ENCODE data around the gene PILRA. TPM values are rescaled to one million over a fixed set of nuclear protein-coding genes. Genes with fewer than 3 reads are reported as not detected.

The PILRA gene
- polyA plus RNA-seq, 1 of the 3 experiments (the other 2 are of a cell fraction): 0.89 TPM

DNA sequence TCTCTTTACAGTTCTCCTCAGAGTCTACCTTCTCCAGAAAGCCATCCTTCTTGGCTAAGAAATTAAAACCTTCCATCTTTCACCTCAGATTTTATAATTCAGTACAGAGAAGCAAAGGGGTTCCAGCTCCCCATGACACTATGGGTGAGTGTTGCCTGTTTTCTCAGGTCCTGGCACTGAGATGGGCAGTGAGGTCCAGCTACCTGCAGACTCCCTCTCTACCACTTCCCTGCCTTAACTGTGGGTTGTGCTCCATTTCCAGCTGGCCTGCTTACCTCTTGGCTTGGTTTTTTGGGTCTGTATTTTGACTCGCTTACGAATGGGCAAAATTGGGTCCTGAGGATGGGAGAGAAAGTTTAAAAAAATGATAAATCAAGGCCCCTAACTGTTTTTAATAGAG is 29.0 kb downstream of the PILRA start:
- Histone ChIP-seq H3K27ac (ENCODE audit: low read depth in 2 of 2, low read length in 1 of 2) (no peak overlapping the region), H3K27me3 (ENCODE audit: insufficient read depth) (no peaks in the 10 kb centered on the region), H4K20me1 (ENCODE audit: insufficient read depth) (no peaks in the 10 kb centered on the region), H3K79me2 (ENCODE audit: insufficient read depth) (no peaks in the 10 kb centered on the region), H2AFZ (ENCODE audit: low read depth) (no peak overlapping the region), H3K4me1 (ENCODE audit: control insufficient read depth in 1 of 2, insufficient read depth in 2 of 2, low read depth in 1 of 2, low read length in 1 of 2) (peaks cover 0 to 5% of the 10 kb centered on the region in 2 experiments; a peak in 1 of 4 replicates), H3K9me3 (no peaks in the 10 kb centered on the region), H3F3A (replicated peaks; ENCODE audit: insufficient read depth) (no peaks in the 10 kb centered on the region), H3K4me3 (ENCODE audit: low read depth in 2 of 2, low read length in 1 of 2) (no peak overlapping the region), H3K36me3 (replicated peaks in 1 of 2; ENCODE audit: control insufficient read depth in 1 of 2, insufficient read depth in 2 of 2, low read length in 1 of 2) (no peaks in the 10 kb centered on the region), H3K9ac (no peak overlapping the region), H3K4me2 (no peak overlapping the region), H3K9me2 (no peaks in the 10 kb centered on the region)
- POLR2A ChIA-PET: interaction anchor here (0.6 kb wide), 2 partner anchors 27 to 32 kb away, joined by 3 read pairs; partner anchors contain the start of gene MEPCE
- 96% methylated on average over 2 of the region's 2 CpGs for WGBS (ENCODE audit: low lambda C conversion rate)
- CTCF ChIA-PET: interaction anchor here (0.8 to 2.0 kb wide), 6 partner anchors 10 to 162 kb away, joined by 3 to 6 read pairs (median 4); no protein-coding TSS in a partner anchor
- TF ChIP-seq JUND (IDR thresholded peaks at IDR 0.05): no peak
- TF ChIP-seq, protein P1, sequence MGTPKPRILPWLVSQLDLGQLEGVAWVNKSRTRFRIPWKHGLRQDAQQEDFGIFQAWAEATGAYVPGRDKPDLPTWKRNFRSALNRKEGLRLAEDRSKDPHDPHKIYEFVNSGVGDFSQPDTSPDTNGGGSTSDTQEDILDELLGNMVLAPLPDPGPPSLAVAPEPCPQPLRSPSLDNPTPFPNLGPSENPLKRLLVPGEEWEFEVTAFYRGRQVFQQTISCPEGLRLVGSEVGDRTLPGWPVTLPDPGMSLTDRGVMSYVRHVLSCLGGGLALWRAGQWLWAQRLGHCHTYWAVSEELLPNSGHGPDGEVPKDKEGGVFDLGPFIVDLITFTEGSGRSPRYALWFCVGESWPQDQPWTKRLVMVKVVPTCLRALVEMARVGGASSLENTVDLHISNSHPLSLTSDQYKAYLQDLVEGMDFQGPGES (IDR thresholded peaks at IDR 0.05; ENCODE audit: low read depth, low read length): no peak
- no peak for TF ChIP-seq CHD2 (IDR thresholded peaks at IDR 0.05; ENCODE audit: low read length, partially characterized antibody)
- TF ChIP-seq RXRA (IDR thresholded peaks at IDR 0.05; ENCODE audit: borderline replicate concordance, low read depth): no peak
- TF ChIP-seq SIN3A (IDR thresholded peaks at IDR 0.05; ENCODE audit: borderline replicate concordance, low read depth, low read length): no peak
- no peak for TF ChIP-seq RFX5 (IDR thresholded peaks at IDR 0.05; ENCODE audit: low read length)
- TF ChIP-seq MEF2A (IDR thresholded peaks at IDR 0.05; ENCODE audit: borderline replicate concordance, low read depth): no peak
- TF ChIP-seq NFIC (IDR thresholded peaks at IDR 0.05; ENCODE audit: borderline replicate concordance): no peak
- TF ChIP-seq POLR2AphosphoS5 (IDR thresholded peaks at IDR 0.05; ENCODE audit: low read depth, low read length): no peak
- TF ChIP-seq, protein P2, sequence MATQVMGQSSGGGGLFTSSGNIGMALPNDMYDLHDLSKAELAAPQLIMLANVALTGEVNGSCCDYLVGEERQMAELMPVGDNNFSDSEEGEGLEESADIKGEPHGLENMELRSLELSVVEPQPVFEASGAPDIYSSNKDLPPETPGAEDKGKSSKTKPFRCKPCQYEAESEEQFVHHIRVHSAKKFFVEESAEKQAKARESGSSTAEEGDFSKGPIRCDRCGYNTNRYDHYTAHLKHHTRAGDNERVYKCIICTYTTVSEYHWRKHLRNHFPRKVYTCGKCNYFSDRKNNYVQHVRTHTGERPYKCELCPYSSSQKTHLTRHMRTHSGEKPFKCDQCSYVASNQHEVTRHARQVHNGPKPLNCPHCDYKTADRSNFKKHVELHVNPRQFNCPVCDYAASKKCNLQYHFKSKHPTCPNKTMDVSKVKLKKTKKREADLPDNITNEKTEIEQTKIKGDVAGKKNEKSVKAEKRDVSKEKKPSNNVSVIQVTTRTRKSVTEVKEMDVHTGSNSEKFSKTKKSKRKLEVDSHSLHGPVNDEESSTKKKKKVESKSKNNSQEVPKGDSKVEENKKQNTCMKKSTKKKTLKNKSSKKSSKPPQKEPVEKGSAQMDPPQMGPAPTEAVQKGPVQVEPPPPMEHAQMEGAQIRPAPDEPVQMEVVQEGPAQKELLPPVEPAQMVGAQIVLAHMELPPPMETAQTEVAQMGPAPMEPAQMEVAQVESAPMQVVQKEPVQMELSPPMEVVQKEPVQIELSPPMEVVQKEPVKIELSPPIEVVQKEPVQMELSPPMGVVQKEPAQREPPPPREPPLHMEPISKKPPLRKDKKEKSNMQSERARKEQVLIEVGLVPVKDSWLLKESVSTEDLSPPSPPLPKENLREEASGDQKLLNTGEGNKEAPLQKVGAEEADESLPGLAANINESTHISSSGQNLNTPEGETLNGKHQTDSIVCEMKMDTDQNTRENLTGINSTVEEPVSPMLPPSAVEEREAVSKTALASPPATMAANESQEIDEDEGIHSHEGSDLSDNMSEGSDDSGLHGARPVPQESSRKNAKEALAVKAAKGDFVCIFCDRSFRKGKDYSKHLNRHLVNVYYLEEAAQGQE (IDR thresholded peaks at IDR 0.05; ENCODE audit: low read depth, low read length): no peak
- TF ChIP-seq, protein P3, sequence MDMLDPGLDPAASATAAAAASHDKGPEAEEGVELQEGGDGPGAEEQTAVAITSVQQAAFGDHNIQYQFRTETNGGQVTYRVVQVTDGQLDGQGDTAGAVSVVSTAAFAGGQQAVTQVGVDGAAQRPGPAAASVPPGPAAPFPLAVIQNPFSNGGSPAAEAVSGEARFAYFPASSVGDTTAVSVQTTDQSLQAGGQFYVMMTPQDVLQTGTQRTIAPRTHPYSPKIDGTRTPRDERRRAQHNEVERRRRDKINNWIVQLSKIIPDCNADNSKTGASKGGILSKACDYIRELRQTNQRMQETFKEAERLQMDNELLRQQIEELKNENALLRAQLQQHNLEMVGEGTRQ (IDR thresholded peaks at IDR 0.05; ENCODE audit: borderline replicate concordance, low read depth, low read length): no peak
- TF ChIP-seq, protein P4, sequence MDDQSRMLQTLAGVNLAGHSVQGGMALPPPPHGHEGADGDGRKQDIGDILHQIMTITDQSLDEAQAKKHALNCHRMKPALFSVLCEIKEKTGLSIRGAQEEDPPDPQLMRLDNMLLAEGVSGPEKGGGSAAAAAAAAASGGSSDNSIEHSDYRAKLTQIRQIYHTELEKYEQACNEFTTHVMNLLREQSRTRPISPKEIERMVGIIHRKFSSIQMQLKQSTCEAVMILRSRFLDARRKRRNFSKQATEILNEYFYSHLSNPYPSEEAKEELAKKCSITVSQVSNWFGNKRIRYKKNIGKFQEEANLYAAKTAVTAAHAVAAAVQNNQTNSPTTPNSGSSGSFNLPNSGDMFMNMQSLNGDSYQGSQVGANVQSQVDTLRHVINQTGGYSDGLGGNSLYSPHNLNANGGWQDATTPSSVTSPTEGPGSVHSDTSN (IDR thresholded peaks at IDR 0.05): no peak
- no peak for TF ChIP-seq EP300 (IDR thresholded peaks at IDR 0.05; ENCODE audit: borderline replicate concordance in 1 of 2, low read depth in 1 of 2, low read length in 1 of 2)
- TF ChIP-seq RCOR1 (IDR thresholded peaks at IDR 0.05; ENCODE audit: low read length): no peak
- no peak for TF ChIP-seq FOSL2 (IDR thresholded peaks at IDR 0.05; ENCODE audit: borderline replicate concordance, low read depth)
- DNase-seq: no peak

Measured in SK-N-SH (cell line).